Astrocyte (in vitro differentiated cells and primary cell): ENCODE results near the gene GNPDA2. TPM values are rescaled to one million over a fixed set of nuclear protein-coding genes. Genes with fewer than 3 reads are reported as not detected.

Experiments
- DNase-seq: peaks from one replicate; pipeline ENCODE4 v3.0.0-alpha.2; 2010; ENCODE audit warnings: low read depth
- FAIRE-seq: peaks from 2 replicates; lab custom pipeline; 2011; peaks lifted over from hg19 to GRCh38; lab: Jason Lieb, UNC
- H2AFZ ChIP-seq: 2 replicates; pipeline ENCODE4 v1.6.0; 2012; ENCODE audit warnings: low read depth, low read length, inconsistent platforms
- H3K27ac ChIP-seq: 2 replicates; pipeline ENCODE4 v1.5.1; 2011; ENCODE audit warnings: low read depth, low read length, inconsistent platforms
- H3K27me3 ChIP-seq: 2 replicates; pipeline ENCODE4 v1.6.0; 2011; ENCODE audit warnings: low read length, inconsistent platforms; ENCODE audit not compliant: insufficient read depth
- H3K36me3 ChIP-seq: 2 replicates; pipeline ENCODE4 v1.5.1; 2011; ENCODE audit warnings: low read length, inconsistent platforms; ENCODE audit not compliant: insufficient read depth
- H3K4me1 ChIP-seq: 2 replicates; pipeline ENCODE4 v1.5.1; 2011; ENCODE audit warnings: low read length, inconsistent platforms; ENCODE audit not compliant: insufficient read depth
- H3K4me2 ChIP-seq: 2 replicates; pipeline ENCODE4 v1.6.0; 2012; ENCODE audit warnings: low read length, inconsistent platforms
- H3K4me3 ChIP-seq: 2 replicates; pipeline ENCODE4 v1.5.1; 2011; ENCODE audit warnings: low read depth, mild to moderate bottlenecking, low read length, inconsistent platforms; ENCODE audit not compliant: insufficient read depth
- H3K79me2 ChIP-seq: 2 replicates; pipeline ENCODE4 v1.6.0; 2012; ENCODE audit warnings: mild to moderate bottlenecking, low read length, inconsistent platforms; ENCODE audit not compliant: insufficient read depth
- H3K9ac ChIP-seq: 2 replicates; pipeline ENCODE4 v1.6.0; 2012; ENCODE audit warnings: mild to moderate bottlenecking, low read length, inconsistent platforms
- H3K9me3 ChIP-seq: 2 replicates; pipeline ENCODE4 v1.5.1; 2012; ENCODE audit warnings: low read depth, mild to moderate bottlenecking, low read length, inconsistent platforms; ENCODE audit not compliant: insufficient read depth
- H4K20me1 ChIP-seq: 2 replicates; pipeline ENCODE4 v1.6.0; 2012; ENCODE audit warnings: low read length, inconsistent platforms; ENCODE audit not compliant: insufficient read depth
- H3K27ac Mint-ChIP-seq: one replicate; pipeline ENCODE4 v1.8.0; 2021; ENCODE audit warnings: mild to moderate bottlenecking, mixed read lengths; ENCODE audit not compliant: unreplicated experiment
- H3K27me3 Mint-ChIP-seq: one replicate; pipeline ENCODE4 v1.8.0; 2021; ENCODE audit warnings: low read depth, mixed read lengths; ENCODE audit not compliant: unreplicated experiment
- H3K36me3 Mint-ChIP-seq: one replicate; pipeline ENCODE4 v1.8.0; 2021; ENCODE audit warnings: low read depth, mixed read lengths; ENCODE audit not compliant: unreplicated experiment
- H3K4me1 Mint-ChIP-seq: one replicate; pipeline ENCODE4 v1.8.0; 2021; ENCODE audit warnings: low read depth, mixed read lengths; ENCODE audit not compliant: unreplicated experiment
- H3K4me3 Mint-ChIP-seq: one replicate; pipeline ENCODE4 v1.8.0; 2021; ENCODE audit warnings: mild to moderate bottlenecking, moderate library complexity, mixed read lengths; ENCODE audit not compliant: unreplicated experiment
- H3K9me3 Mint-ChIP-seq: one replicate; pipeline ENCODE4 v1.8.0; 2021; ENCODE audit warnings: mild to moderate bottlenecking, mixed read lengths; ENCODE audit not compliant: unreplicated experiment
- CTCF ChIP-seq: IDR thresholded peaks from 2 replicates; pipeline ENCODE4 v1.5.1; 2011; ENCODE audit warnings: low read depth, mild to moderate bottlenecking, inconsistent platforms, low read length, moderate library complexity; ENCODE audit not compliant: insufficient read depth
- EZH2 ChIP-seq: IDR thresholded peaks from 2 replicates; pipeline ENCODE4 v1.6.1; 2012; ENCODE audit warnings: mild to moderate bottlenecking, low read length, inconsistent platforms; ENCODE audit not compliant: insufficient read depth
- total RNA-seq: library from RNA; stranded (reverse); gene quantifications from 2 replicates; pipeline ENCODE4 v1.2.1, GENCODE V29; 2021

The GNPDA2 gene
- total RNA-seq, 1 donor from 2014 or later, result 12.2 TPM

- Histone ChIP-seq H3K79me2 (no peaks in the 10 kb centered on the region), H3K27ac (no peak overlapping the region), H3K4me1 (no peaks in the 10 kb centered on the region), H3K4me2 (no peak overlapping the region), H3K9ac (no peak overlapping the region), H3K27me3 (no peaks in the 10 kb centered on the region), H4K20me1 (no peaks in the 10 kb centered on the region), H2AFZ (no peak overlapping the region), H3K36me3 (no peaks in the 10 kb centered on the region), H3K9me3 (no peaks in the 10 kb centered on the region), H3K4me3 (no peak overlapping the region)
- DNase-seq, result no peak
- Mint-ChIP-seq H3K36me3 (no peaks in the 10 kb centered on the region), H3K27ac (no peak overlapping the region), H3K9me3 (no peaks in the 10 kb centered on the region), H3K27me3 (no peaks in the 10 kb centered on the region), H3K4me3 (no peak overlapping the region), H3K4me1 (peaks cover 7% of the 10 kb centered on the region)
- TF ChIP-seq EZH2 (no peak), CTCF (no peak)
- no peak for FAIRE-seq
These were observed 63.7 kb downstream of the GNPDA2 start for GRCh38 chr4:44662623-44663005.

- no peak for TF ChIP-seq CTCF
- no peak for TF ChIP-seq EZH2
- H3K4me3 Mint-ChIP-seq, result no peak overlapping the region
- Histone ChIP-seq H3K9me3 (no peaks in the 10 kb centered on the region), H3K4me3 (no peak overlapping the region), H3K4me2 (no peak overlapping the region), H3K9ac (no peak overlapping the region), H3K4me1 (no peaks in the 10 kb centered on the region), H3K79me2 (no peaks in the 10 kb centered on the region), H3K36me3 (no peaks in the 10 kb centered on the region), H2AFZ (no peak overlapping the region), H3K27me3 (no peaks in the 10 kb centered on the region), H3K27ac (no peak overlapping the region), H4K20me1 (no peaks in the 10 kb centered on the region)
- H3K36me3 Mint-ChIP-seq, result no peaks in the 10 kb centered on the region
- no peak for FAIRE-seq
- H3K27me3 Mint-ChIP-seq, result no peaks in the 10 kb centered on the region
- no peak for DNase-seq
- H3K4me1 Mint-ChIP-seq, result peaks cover 7% of the 10 kb centered on the region
- H3K27ac Mint-ChIP-seq, result no peak overlapping the region
- no peaks in the 10 kb centered on the region for H3K9me3 Mint-ChIP-seq
These were observed 64.3 kb downstream of the GNPDA2 start for GRCh38 chr4:44661940-44662622.

GRCh38 chr4:44660396-44660795, 66.0 kb downstream of the GNPDA2 start:
- Histone ChIP-seq H3K4me3 (no peak overlapping the region), H3K4me1 (no peaks in the 10 kb centered on the region), H3K4me2 (no peak overlapping the region), H2AFZ (no peak overlapping the region), H4K20me1 (no peaks in the 10 kb centered on the region), H3K27ac (no peak overlapping the region), H3K36me3 (no peaks in the 10 kb centered on the region), H3K9ac (no peak overlapping the region), H3K9me3 (no peaks in the 10 kb centered on the region), H3K27me3 (no peaks in the 10 kb centered on the region), H3K79me2 (no peaks in the 10 kb centered on the region)
- TF ChIP-seq EZH2, result no peak
- no peak for TF ChIP-seq CTCF
- peaks cover 7% of the 10 kb centered on the region for H3K4me1 Mint-ChIP-seq
- H3K36me3 Mint-ChIP-seq, result no peaks in the 10 kb centered on the region
- no peak for FAIRE-seq
- no peak for DNase-seq
- no peak overlapping the region for H3K27ac Mint-ChIP-seq
- H3K4me3 Mint-ChIP-seq, result no peak overlapping the region
- H3K9me3 Mint-ChIP-seq, result no peaks in the 10 kb centered on the region
- H3K27me3 Mint-ChIP-seq, result no peaks in the 10 kb centered on the region
